B cell (primary cell): ENCODE data around the gene AKAP9. TPM values are rescaled to one million over a fixed set of nuclear protein-coding genes. Genes with fewer than 3 reads are reported as not detected.

Experiments
- ATAC-seq: fragments of 200-7000 bp; cut with Tn5 transposase; one replicate; pipeline ENCODE4 v1.10.0; 2021; ENCODE audit warnings: low read depth, mild to moderate bottlenecking, moderate number of reproducible peaks, moderate library complexity
- CTCF ChIA-PET: fragments of 350-600 bp; sonication (Branson Sonifier 250); formaldehyde crosslinking; loops from one replicate; lab custom pipeline; 2021; ENCODE audit warnings: antibody characterized with exemption, inconsistent platforms; lab: Charles Lee
- POLR2A ChIA-PET: fragments of 350-600 bp; sonication (Branson Sonifier 250); formaldehyde crosslinking; loops from one replicate; lab custom pipeline; 2021; ENCODE audit warnings: antibody characterized with exemption; lab: Charles Lee
- DNase-seq: peaks from one replicate; pipeline ENCODE4 v3.0.0; 2013
- H2AFZ ChIP-seq: 2 replicates; pipeline ENCODE4 v1.6.1; 2012; ENCODE audit warnings: mild to moderate bottlenecking, low read depth, low read length; ENCODE audit not compliant: insufficient read depth, poor library complexity, severe bottlenecking
- H3K27ac ChIP-seq, 2 donors: 1 replicate in 1 of 2; 2 replicates in 1 of 2; pipeline ENCODE4 v1.5.1; 2012 to 2013; ENCODE audit warnings: low read length in 2 of 2, mild to moderate bottlenecking in 2 of 2, moderate library complexity in 1 of 2
- H3K27me3 ChIP-seq, 4 experiments: fragments of 200-600 bp in 1 of 4; sonication (generic) in 1 of 4; replicated peaks in 1 of 4; 1 replicate in 2 of 4; 2 replicates in 2 of 4; pipeline versions ENCODE4 v1.6.1 to v1.7.0; 2013 to 2016; ENCODE audit warnings: low read length in 3 of 4, mild to moderate bottlenecking in 2 of 4, mixed read lengths in 1 of 4, moderate library complexity in 1 of 4; ENCODE audit not compliant: insufficient read depth in 4 of 4, control insufficient read depth in 3 of 4; ENCODE audit errors: control extremely low read depth in 1 of 4
- H3K36me3 ChIP-seq, 2 experiments: replicated peaks in 1 of 2; 1 replicate in 1 of 2; 2 replicates in 1 of 2; pipeline versions ENCODE4 v1.6.1 to v1.7.1; 2013; ENCODE audit warnings: low read length in 1 of 2; ENCODE audit not compliant: insufficient read depth in 2 of 2, control insufficient read depth in 1 of 2; ENCODE audit errors: control extremely low read depth in 1 of 2, extremely low read depth in 1 of 2
- H3K4me1 ChIP-seq, 2 donors: fragments of 200-600 bp in 1 of 2; sonication (generic) in 1 of 2; 1 replicate in 1 of 2; 2 replicates in 1 of 2; pipeline versions ENCODE4 v1.5.1 to v1.6.1; 2013 to 2017; ENCODE audit warnings: low read length in 2 of 2; ENCODE audit not compliant: control insufficient read depth in 2 of 2, insufficient read depth in 2 of 2
- H3K4me2 ChIP-seq: replicated peaks from 2 replicates; pipeline ENCODE3; 2012; ENCODE audit warnings: mild to moderate bottlenecking, low read depth, low read length; ENCODE audit not compliant: poor library complexity, severe bottlenecking
- H3K4me3 ChIP-seq, 5 experiments: fragments of 200-600 bp in 1 of 5; sonication (generic) in 1 of 5; 1 replicate in 3 of 5; 2 replicates in 2 of 5; pipeline versions ENCODE4 v1.5.1 to v1.7.0; 2011 to 2016; ENCODE audit warnings: low read length in 4 of 5, mild to moderate bottlenecking in 4 of 5, low read depth in 2 of 5, control low read depth in 1 of 5, moderate library complexity in 1 of 5; ENCODE audit not compliant: insufficient read depth in 1 of 5; ENCODE audit errors: control extremely low read depth in 1 of 5, extremely low read depth in 1 of 5
- H3K79me2 ChIP-seq: fragments of 200-600 bp; sonication (generic); one replicate; pipeline ENCODE4 v1.6.0; 2016; ENCODE audit warnings: low read length; ENCODE audit not compliant: control insufficient read depth, insufficient read depth
- H3K9ac ChIP-seq: fragments of 200-600 bp; sonication (generic); 2 replicates; pipeline ENCODE4 v1.6.1; 2017; ENCODE audit warnings: mild to moderate bottlenecking, low read length, moderate library complexity
- H3K9me3 ChIP-seq, 3 donors: one replicate each; pipeline versions ENCODE4 v1.6.1 to v1.7.1; 2013; ENCODE audit warnings: low read length in 2 of 3; ENCODE audit not compliant: control insufficient read depth in 2 of 3, insufficient read depth in 1 of 3; ENCODE audit errors: control extremely low read depth in 1 of 3
- H4K20me1 ChIP-seq: 2 replicates; pipeline ENCODE4 v1.6.0; 2012; ENCODE audit warnings: mild to moderate bottlenecking, low read length; ENCODE audit not compliant: insufficient read depth, control insufficient read depth, poor library complexity, severe bottlenecking
- H3K27ac Mint-ChIP-seq: one replicate; pipeline ENCODE4 v1.8.0; 2021; ENCODE audit warnings: mixed read lengths
- H3K27me3 Mint-ChIP-seq: one replicate; pipeline ENCODE4 v1.8.0; 2021; ENCODE audit warnings: mixed read lengths
- H3K4me1 Mint-ChIP-seq: one replicate; pipeline ENCODE4 v1.8.0; 2021; ENCODE audit warnings: mixed read lengths
- H3K4me3 Mint-ChIP-seq: one replicate; pipeline ENCODE4 v1.8.0; 2021; ENCODE audit warnings: mixed read lengths
- H3K9me3 Mint-ChIP-seq: one replicate; pipeline ENCODE4 v1.8.0; 2022; ENCODE audit warnings: mixed read lengths; ENCODE audit not compliant: insufficient read depth
- CTCF ChIP-seq: fragments of 200-600 bp; IDR thresholded peaks from one replicate; pipeline ENCODE4 v1.8.0; 2022; ENCODE audit warnings: antibody characterized with exemption, mild to moderate bottlenecking
- EZH2 ChIP-seq: IDR thresholded peaks from 2 replicates; pipeline ENCODE4 v1.6.1; 2012; ENCODE audit warnings: borderline replicate concordance, low read depth, mild to moderate bottlenecking, moderate library complexity, low read length; ENCODE audit not compliant: insufficient read depth, poor library complexity, severe bottlenecking
- whole genome bisulfite sequencing: methylation state at CpG from one replicate; pipeline ENCODE4 v1.1.5; 2013; ENCODE audit warnings: missing lambda C conversion rate; ENCODE audit not compliant: insufficient coverage; 5-methylcytosine and 5-hydroxymethylcytosine counted together
- intact Hi-C: fragments of 100-400 bp; cut with micrococcal nuclease; formaldehyde crosslinking; loops from one replicate; pipeline ENCODE4 v1.10.0; 2022
- polyA plus RNA-seq: library from polyadenylated mRNA; depleted of rRNA; stranded (reverse); fragments of >200 nt; gene quantifications from 2 replicates; pipeline ENCODE4 v1.2.3, GENCODE V29; 2012
- total RNA-seq, 2 donors: library from RNA; stranded (reverse); fragments of 120-200 nt in 1 of 2; gene quantifications; 1 replicate in 1 of 2; 2 replicates in 1 of 2; pipeline versions ENCODE4 v1.2.3 to v1.2.4, GENCODE V29; 2013 to 2022

Gene AKAP9
- total and polyA plus RNA-seq, 2 donors (not counting 1 experiment from before 2014, with no cell fraction given): 19.3 to 106 TPM

- no peaks in the 10 kb centered on the region for H3K27me3 ChIP-seq
- no peaks in the 10 kb centered on the region for H4K20me1 ChIP-seq
- DNase-seq (no peak), ATAC-seq (no peak)
- H3K4me1 ChIP-seq: no peaks in the 10 kb centered on the region
- no peak overlapping the region for H3K27ac ChIP-seq
- WGBS: no CpG with 5 or more reads among the region's 1 CpG
- Mint-ChIP-seq H3K4me1 (no peaks in the 10 kb centered on the region), H3K27me3 (no peaks in the 10 kb centered on the region), H3K4me3 (no peak overlapping the region), H3K27ac (no peak overlapping the region), H3K9me3 (no peaks in the 10 kb centered on the region)
- no peak overlapping the region for H3K4me3 ChIP-seq
- POLR2A ChIA-PET: no interaction called here
- CTCF ChIA-PET: no interaction called here
- no peak overlapping the region for H3K4me2 ChIP-seq
- H3K36me3 ChIP-seq: peaks cover 6 to 37% of the 10 kb centered on the region in 2 experiments
- TF ChIP-seq CTCF (no peak), EZH2 (no peak)
- H3K9me3 ChIP-seq: peaks cover 0 to 14% (median 0%) of the 10 kb centered on the region in 3 donors
- no peaks in the 10 kb centered on the region for H3K79me2 ChIP-seq
- H3K9ac ChIP-seq: no peak overlapping the region
- H2AFZ ChIP-seq: no peak overlapping the region
- intact Hi-C loops: no loop called here
Measured at GRCh38 chr7:92028686-92029085, 88.0 kb downstream of the AKAP9 start.

- no CpG with 5 or more reads among the region's 2 CpGs for WGBS
- Histone ChIP-seq H3K79me2 (no peaks in the 10 kb centered on the region), H2AFZ (no peak overlapping the region), H3K36me3 (peaks cover 4 to 23% of the 10 kb centered on the region in 2 experiments), H3K4me3 (no peak overlapping the region), H3K4me1 (no peaks in the 10 kb centered on the region), H4K20me1 (no peaks in the 10 kb centered on the region), H3K27ac (no peak overlapping the region), H3K9me3 (no peaks in the 10 kb centered on the region), H3K9ac (no peak overlapping the region), H3K4me2 (no peak overlapping the region), H3K27me3 (no peaks in the 10 kb centered on the region)
- no peak overlapping the region for H3K4me3 Mint-ChIP-seq
- TF ChIP-seq CTCF: no peak
- TF ChIP-seq EZH2: no peak
- H3K27ac Mint-ChIP-seq: no peak overlapping the region
- ChIA-PET POLR2A (no interaction called here), CTCF (no interaction called here)
- H3K4me1 Mint-ChIP-seq: no peaks in the 10 kb centered on the region
- no peak for ATAC-seq
- H3K9me3 Mint-ChIP-seq: no peaks in the 10 kb centered on the region
- no peak for DNase-seq
- no peaks in the 10 kb centered on the region for H3K27me3 Mint-ChIP-seq
- intact Hi-C loops: no loop called here
Measured at GRCh38 chr7:92034116-92034515, 93.5 kb downstream of the AKAP9 start.
